ENCODE measurements around the gene EPHB2. TPM values are rescaled to one million over a fixed set of nuclear protein-coding genes. Genes with fewer than 3 reads are reported as not detected.
A peak's percentile ranks its signal among the peaks of the same experiment; 100 is the strongest.

EPHB2 gene
- total RNA-seq, 1 donor from 2014 or later: 69.4 TPM

GRCh38 chr1:22920026-22920733 is 209.5 kb downstream of the EPHB2 start:
- Mint-ChIP-seq H3K27me3 (peaks cover 5% of the 10 kb centered on the region), H3K4me1 (ENCODE audit: low read depth) (no peaks in the 10 kb centered on the region), H3K9me3 (ENCODE audit: low read depth) (no peaks in the 10 kb centered on the region), H3K36me3 (ENCODE audit: insufficient read depth) (peaks cover 1% of the 10 kb centered on the region), H3K4me3 (ENCODE audit: low read depth) (no peak overlapping the region), H3K27ac (no peak overlapping the region)
- DNase-seq (ENCODE audit: low spot score, unreplicated experiment): no peak
- TF ChIP-seq CTCF (IDR thresholded peaks at IDR 0.05; ENCODE audit: unreplicated experiment): no peak

- TF ChIP-seq CTCF (IDR thresholded peaks at IDR 0.05; ENCODE audit: unreplicated experiment): no peak
- H3K4me3 Mint-ChIP-seq (ENCODE audit: low read depth): no peak overlapping the region
- H3K36me3 Mint-ChIP-seq (ENCODE audit: insufficient read depth): peaks cover 1% of the 10 kb centered on the region
- no peak for DNase-seq (ENCODE audit: low spot score, unreplicated experiment)
- no peak overlapping the region for H3K27ac Mint-ChIP-seq
- peaks cover 6% of the 10 kb centered on the region for H3K27me3 Mint-ChIP-seq
- H3K9me3 Mint-ChIP-seq (ENCODE audit: low read depth): no peaks in the 10 kb centered on the region
- no peaks in the 10 kb centered on the region for H3K4me1 Mint-ChIP-seq (ENCODE audit: low read depth)
These were observed 210.3 kb downstream of the EPHB2 start for GRCh38 chr1:22920734-22921451.

GRCh38 chr1:22921452-22922126 is 210.9 kb downstream of the EPHB2 start:
- Mint-ChIP-seq H3K27ac (no peak overlapping the region), H3K27me3 (peaks cover 6% of the 10 kb centered on the region), H3K4me3 (ENCODE audit: low read depth) (no peak overlapping the region), H3K9me3 (ENCODE audit: low read depth) (no peaks in the 10 kb centered on the region), H3K36me3 (ENCODE audit: insufficient read depth) (peaks cover 1% of the 10 kb centered on the region), H3K4me1 (ENCODE audit: low read depth) (no peaks in the 10 kb centered on the region)
- DNase-seq (ENCODE audit: low spot score, unreplicated experiment): no peak
- TF ChIP-seq CTCF (IDR thresholded peaks at IDR 0.05; ENCODE audit: unreplicated experiment): no peak

- H3K36me3 Mint-ChIP-seq (ENCODE audit: insufficient read depth): peaks cover 1% of the 10 kb centered on the region
- DNase-seq (ENCODE audit: low spot score, unreplicated experiment): no peak
- no peaks in the 10 kb centered on the region for H3K4me1 Mint-ChIP-seq (ENCODE audit: low read depth)
- H3K4me3 Mint-ChIP-seq (ENCODE audit: low read depth): no peak overlapping the region
- TF ChIP-seq CTCF (IDR thresholded peaks at IDR 0.05; ENCODE audit: unreplicated experiment): no peak
- no peaks in the 10 kb centered on the region for H3K9me3 Mint-ChIP-seq (ENCODE audit: low read depth)
- H3K27ac Mint-ChIP-seq: no peak overlapping the region
- H3K27me3 Mint-ChIP-seq: peaks cover 11% of the 10 kb centered on the region
These were observed 212.0 kb downstream of the EPHB2 start for GRCh38 chr1:22922640-22923039.

GRCh38 chr1:22925111-22925510 is 214.5 kb downstream of the EPHB2 start:
- TF ChIP-seq CTCF (IDR thresholded peaks at IDR 0.05; ENCODE audit: unreplicated experiment): no peak
- Mint-ChIP-seq H3K27me3 (peaks cover 32% of the 10 kb centered on the region), H3K4me1 (ENCODE audit: low read depth) (no peaks in the 10 kb centered on the region)

More at GRCh38 chr1:22925111-22925510, 214.5 kb downstream of the EPHB2 start:
- DNase-seq (ENCODE audit: low spot score, unreplicated experiment): no peak
- no peak overlapping the region for H3K4me3 Mint-ChIP-seq (ENCODE audit: low read depth)
- no peaks in the 10 kb centered on the region for H3K9me3 Mint-ChIP-seq (ENCODE audit: low read depth)
- peaks cover 1% of the 10 kb centered on the region for H3K36me3 Mint-ChIP-seq (ENCODE audit: insufficient read depth)
- peak overlapping the region; percentile 6 for H3K27ac Mint-ChIP-seq
